A204.1 (cell line): ENCODE data around the gene ALDH4A1.
"Not testable (repeated sequence)": the region's sequence is repeated elsewhere in the genome, so short reads cannot be mapped to it uniquely, and the experiment has no call there.

Experiments used
- FAIRE-seq: peaks from 2 replicates; lab custom pipeline; 2012; peaks lifted over from hg19 to GRCh38; lab: Jason Lieb, UNC

The ALDH4A1 gene

GRCh38 chr1:18900303-18900841 lies 2.0 kb downstream of the ALDH4A1 start:
- no peak for FAIRE-seq

GRCh38 chr1:18899363-18900049 lies 2.8 kb downstream of the ALDH4A1 start:
- FAIRE-seq: no peak

GRCh38 chr1:18898567-18898966 lies 3.8 kb downstream of the ALDH4A1 start:
- FAIRE-seq: no peak

GRCh38 chr1:18895317-18895716 lies 7.0 kb downstream of the ALDH4A1 start:
- no peak for FAIRE-seq

GRCh38 chr1:18893120-18893519 lies 9.2 kb downstream of the ALDH4A1 start:
- FAIRE-seq: no peak

GRCh38 chr1:18891858-18892257 lies 10.5 kb downstream of the ALDH4A1 start:
- not testable (repeated sequence) for FAIRE-seq

GRCh38 chr1:18891426-18891780 lies 11.0 kb downstream of the ALDH4A1 start:
- no peak for FAIRE-seq

- FAIRE-seq: no peak
Observed at GRCh38 chr1:18890706-18891425, 11.5 kb downstream of the ALDH4A1 start.

GRCh38 chr1:18886003-18886335 lies 16.4 kb downstream of the ALDH4A1 start:
- FAIRE-seq: no peak

GRCh38 chr1:18885311-18886002 lies 16.9 kb downstream of the ALDH4A1 start:
- FAIRE-seq: no peak

- no peak for FAIRE-seq
Observed at GRCh38 chr1:18884727-18885126, 17.6 kb downstream of the ALDH4A1 start.

GRCh38 chr1:18884419-18884717 lies 18.0 kb downstream of the ALDH4A1 start:
- no peak for FAIRE-seq

GRCh38 chr1:18883636-18884418 lies 18.5 kb downstream of the ALDH4A1 start:
- FAIRE-seq: no peak

- no peak for FAIRE-seq
Observed at GRCh38 chr1:18883079-18883478, 19.3 kb downstream of the ALDH4A1 start.

- FAIRE-seq: no peak
Observed at GRCh38 chr1:18882486-18882885, 19.9 kb downstream of the ALDH4A1 start.

- FAIRE-seq: no peak
Observed at GRCh38 chr1:18881642-18882431, 20.5 kb downstream of the ALDH4A1 start.

- FAIRE-seq: no peak
Observed at GRCh38 chr1:18881164-18881563, 21.2 kb downstream of the ALDH4A1 start.

- FAIRE-seq: no peak
Observed at GRCh38 chr1:18880585-18880984, 21.8 kb downstream of the ALDH4A1 start.

GRCh38 chr1:18879791-18880309 lies 22.5 kb downstream of the ALDH4A1 start:
- FAIRE-seq: no peak

GRCh38 chr1:18879215-18879790 lies 23.1 kb downstream of the ALDH4A1 start:
- no peak for FAIRE-seq

GRCh38 chr1:18878538-18879214 lies 23.7 kb downstream of the ALDH4A1 start:
- no peak for FAIRE-seq
